Smooth muscle cell (in vitro differentiated cells): ENCODE results near the gene GRIN2C. TPM values are rescaled to one million over a fixed set of nuclear protein-coding genes. Genes with fewer than 3 reads are reported as not detected.
A peak's percentile ranks its signal among the peaks of the same experiment; 100 is the strongest.

ENCODE experiments used
- DNase-seq: peaks from one replicate; lab custom pipeline; 2025; ENCODE audit not compliant: unreplicated experiment; lab: John Stamatoyannopoulos, UW
- H2AFZ ChIP-seq: fragments of 200-600 bp; sonication (generic); 2 replicates; pipeline ENCODE4 v1.6.0; 2016; ENCODE audit warnings: antibody characterized with exemption, low read depth, mild to moderate bottlenecking
- H3F3A ChIP-seq: fragments of 200-600 bp; sonication (generic); 2 replicates; pipeline ENCODE4 v1.6.0; 2017; ENCODE audit warnings: antibody characterized with exemption, low read depth
- H3K27ac ChIP-seq: fragments of 200-600 bp; sonication (generic); 2 replicates; pipeline ENCODE4 v1.5.1; 2016; ENCODE audit warnings: low read depth, mild to moderate bottlenecking
- H3K27me3 ChIP-seq: fragments of 200-600 bp; sonication (generic); 2 replicates; pipeline ENCODE4 v1.6.1; 2016; ENCODE audit warnings: low read depth, mild to moderate bottlenecking
- H3K36me3 ChIP-seq: fragments of 200-600 bp; sonication (generic); 2 replicates; pipeline ENCODE4 v1.5.1; 2016; ENCODE audit warnings: low read depth
- H3K4me1 ChIP-seq: fragments of 200-600 bp; sonication (generic); 2 replicates; pipeline ENCODE4 v1.5.1; 2016; ENCODE audit warnings: low read depth
- H3K4me2 ChIP-seq: fragments of 200-600 bp; sonication (generic); 2 replicates; pipeline ENCODE4 v1.6.0; 2016; ENCODE audit warnings: mild to moderate bottlenecking
- H3K4me3 ChIP-seq: fragments of 200-600 bp; sonication (generic); 2 replicates; pipeline ENCODE4 v1.5.1; 2016; ENCODE audit warnings: mild to moderate bottlenecking
- H3K79me2 ChIP-seq: fragments of 200-600 bp; sonication (generic); 2 replicates; pipeline ENCODE4 v1.6.0; 2016; ENCODE audit warnings: low read depth, mild to moderate bottlenecking
- H3K9ac ChIP-seq: fragments of 200-600 bp; sonication (generic); 2 replicates; pipeline ENCODE4 v1.6.0; 2016; ENCODE audit warnings: low read depth
- H3K9me3 ChIP-seq: fragments of 200-600 bp; sonication (generic); replicated peaks from 2 replicates; pipeline ENCODE4 v1.5.1; 2016; ENCODE audit warnings: low read depth
- H4K20me1 ChIP-seq: fragments of 200-600 bp; sonication (generic); 2 replicates; pipeline ENCODE4 v1.6.0; 2016; ENCODE audit warnings: low read depth
- WGBS: methylation state at CpG from one replicate; pipeline ENCODE4 v1.1.7; 2016; ENCODE audit warnings: low lambda C conversion rate; 5-methylcytosine and 5-hydroxymethylcytosine counted together
- polyA plus RNA-seq: library from polyadenylated mRNA; unstranded; fragments of >200 nt; fragmentation: Nextera tagmentation; extraction: Ambion mirVana; gene quantifications from 2 replicates; pipeline ENCODE4 v1.2.1, GENCODE V29; 2016
- total RNA-seq: library from RNA; depleted of rRNA; stranded (reverse); fragments of >200 nt; gene quantifications from 2 replicates; pipeline ENCODE4 v1.2.3, GENCODE V29; 2014
- TF ChIP-seq, protein P1 (sequence below): fragments of 200-600 bp; sonication (generic); IDR thresholded peaks from 2 replicates; pipeline ENCODE4 v1.5.1; 2017; ENCODE audit warnings: borderline replicate concordance, mild to moderate bottlenecking, antibody characterized with exemption; ENCODE audit not compliant: insufficient read depth, poor library complexity, severe bottlenecking

GRIN2C gene
- total and polyA plus RNA-seq, 2 experiments from 2014 or later: 0.13 to 0.32 TPM

DNA sequence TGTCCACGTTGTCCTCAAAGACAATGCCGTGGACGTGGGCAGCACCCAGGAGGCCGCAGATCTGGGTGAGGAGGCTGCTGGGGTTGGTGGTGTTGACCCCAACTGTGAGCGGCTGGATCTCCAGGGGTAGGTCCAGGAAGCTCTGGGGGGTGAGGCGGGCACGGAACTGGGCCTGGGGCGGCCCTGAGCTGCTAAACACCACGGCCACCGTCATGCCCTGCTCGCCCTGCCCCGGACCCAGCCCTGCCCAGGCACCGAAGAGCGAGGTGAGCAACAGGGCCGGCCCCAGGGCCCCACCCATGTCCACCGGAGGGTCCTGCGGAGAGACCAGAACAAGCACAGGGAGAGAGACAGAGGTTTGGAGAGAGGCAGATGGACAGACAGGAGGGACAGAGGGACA is 4.9 kb downstream of the GRIN2C start:
- H3K9ac ChIP-seq: no peak overlapping the region
- no peaks in the 10 kb centered on the region for H3K9me3 ChIP-seq
- no peaks in the 10 kb centered on the region for H3F3A ChIP-seq
- no peak for DNase-seq
- no peaks in the 10 kb centered on the region for H3K36me3 ChIP-seq
- H2AFZ ChIP-seq: no peak overlapping the region
- no peak overlapping the region for H3K4me2 ChIP-seq
- no peak overlapping the region for H3K27ac ChIP-seq
- 88% methylated on average over 17 of the region's 17 CpGs for WGBS
- TF ChIP-seq, protein P1, sequence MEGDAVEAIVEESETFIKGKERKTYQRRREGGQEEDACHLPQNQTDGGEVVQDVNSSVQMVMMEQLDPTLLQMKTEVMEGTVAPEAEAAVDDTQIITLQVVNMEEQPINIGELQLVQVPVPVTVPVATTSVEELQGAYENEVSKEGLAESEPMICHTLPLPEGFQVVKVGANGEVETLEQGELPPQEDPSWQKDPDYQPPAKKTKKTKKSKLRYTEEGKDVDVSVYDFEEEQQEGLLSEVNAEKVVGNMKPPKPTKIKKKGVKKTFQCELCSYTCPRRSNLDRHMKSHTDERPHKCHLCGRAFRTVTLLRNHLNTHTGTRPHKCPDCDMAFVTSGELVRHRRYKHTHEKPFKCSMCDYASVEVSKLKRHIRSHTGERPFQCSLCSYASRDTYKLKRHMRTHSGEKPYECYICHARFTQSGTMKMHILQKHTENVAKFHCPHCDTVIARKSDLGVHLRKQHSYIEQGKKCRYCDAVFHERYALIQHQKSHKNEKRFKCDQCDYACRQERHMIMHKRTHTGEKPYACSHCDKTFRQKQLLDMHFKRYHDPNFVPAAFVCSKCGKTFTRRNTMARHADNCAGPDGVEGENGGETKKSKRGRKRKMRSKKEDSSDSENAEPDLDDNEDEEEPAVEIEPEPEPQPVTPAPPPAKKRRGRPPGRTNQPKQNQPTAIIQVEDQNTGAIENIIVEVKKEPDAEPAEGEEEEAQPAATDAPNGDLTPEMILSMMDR: no peak
- H3K79me2 ChIP-seq: no peaks in the 10 kb centered on the region
- peaks cover 7% of the 10 kb centered on the region for H3K4me1 ChIP-seq
- H3K4me3 ChIP-seq: no peak overlapping the region
- peaks cover 95% of the 10 kb centered on the region for H3K27me3 ChIP-seq
- no peaks in the 10 kb centered on the region for H4K20me1 ChIP-seq

DNA sequence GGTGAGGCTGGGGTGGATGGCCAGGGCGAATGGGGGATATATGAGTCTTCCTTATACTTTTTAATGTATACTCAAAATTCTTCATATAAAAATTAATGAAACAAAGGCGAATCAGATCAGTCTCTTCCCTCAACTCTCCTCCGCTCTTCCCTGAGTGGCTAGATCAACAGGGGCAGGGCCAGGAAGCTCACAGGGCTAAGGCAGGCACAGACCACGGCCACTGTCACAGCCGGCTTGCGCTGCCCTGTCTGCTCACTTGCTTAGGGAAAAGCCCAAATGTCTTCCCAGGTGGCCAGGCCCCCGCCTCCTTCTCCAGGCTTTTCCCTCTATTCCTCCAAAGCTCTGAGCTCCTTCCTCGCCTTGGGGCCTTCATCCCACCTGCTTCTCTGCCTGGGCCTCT is 6.0 kb downstream of the GRIN2C start:
- TF ChIP-seq, protein P1: no peak
- Histone ChIP-seq H3K36me3 (no peaks in the 10 kb centered on the region), H3K27me3 (peaks cover 91% of the 10 kb centered on the region), H2AFZ (no peak overlapping the region), H3K27ac (no peak overlapping the region), H4K20me1 (no peaks in the 10 kb centered on the region), H3K9ac (no peak overlapping the region), H3K9me3 (no peaks in the 10 kb centered on the region), H3K4me3 (no peak overlapping the region), H3F3A (no peaks in the 10 kb centered on the region), H3K4me1 (peaks cover 7% of the 10 kb centered on the region), H3K79me2 (no peaks in the 10 kb centered on the region), H3K4me2 (no peak overlapping the region)
- 90% methylated on average over 8 of the region's 8 CpGs for WGBS
- no peak for DNase-seq

DNA sequence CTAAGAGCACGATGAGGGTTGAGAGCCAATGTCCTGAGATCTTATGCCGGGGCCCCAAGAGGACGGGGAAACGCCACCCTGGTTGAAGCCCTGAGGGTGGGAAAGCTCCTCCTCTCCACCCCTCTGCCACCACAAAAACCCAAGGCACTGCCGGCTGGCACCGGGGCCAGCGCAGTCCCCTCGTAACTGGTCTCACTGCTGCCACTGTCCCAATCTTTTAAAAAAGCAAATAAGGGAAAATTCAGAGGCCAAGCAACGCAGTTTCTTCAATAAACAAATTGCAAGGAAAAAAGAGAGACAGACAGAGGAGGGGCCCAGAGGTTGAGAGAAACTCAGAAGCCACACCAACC is 6.7 kb downstream of the GRIN2C start:
- 32% methylated on average over 9 of the region's 9 CpGs for WGBS
- no peaks in the 10 kb centered on the region for H4K20me1 ChIP-seq
- H2AFZ ChIP-seq: no peak overlapping the region
- H3K4me3 ChIP-seq: no peak overlapping the region
- no peaks in the 10 kb centered on the region for H3K9me3 ChIP-seq
- H3K79me2 ChIP-seq: no peaks in the 10 kb centered on the region
- H3K36me3 ChIP-seq: no peaks in the 10 kb centered on the region
- peaks cover 88% of the 10 kb centered on the region for H3K27me3 ChIP-seq
- peak overlapping the region; percentile 75 for H3K4me2 ChIP-seq
- H3K9ac ChIP-seq: no peak overlapping the region
- no peak overlapping the region for H3K27ac ChIP-seq
- peaks cover 7% of the 10 kb centered on the region for H3K4me1 ChIP-seq
- TF ChIP-seq, protein P1: no peak
- no peak for DNase-seq
- no peaks in the 10 kb centered on the region for H3F3A ChIP-seq

DNA sequence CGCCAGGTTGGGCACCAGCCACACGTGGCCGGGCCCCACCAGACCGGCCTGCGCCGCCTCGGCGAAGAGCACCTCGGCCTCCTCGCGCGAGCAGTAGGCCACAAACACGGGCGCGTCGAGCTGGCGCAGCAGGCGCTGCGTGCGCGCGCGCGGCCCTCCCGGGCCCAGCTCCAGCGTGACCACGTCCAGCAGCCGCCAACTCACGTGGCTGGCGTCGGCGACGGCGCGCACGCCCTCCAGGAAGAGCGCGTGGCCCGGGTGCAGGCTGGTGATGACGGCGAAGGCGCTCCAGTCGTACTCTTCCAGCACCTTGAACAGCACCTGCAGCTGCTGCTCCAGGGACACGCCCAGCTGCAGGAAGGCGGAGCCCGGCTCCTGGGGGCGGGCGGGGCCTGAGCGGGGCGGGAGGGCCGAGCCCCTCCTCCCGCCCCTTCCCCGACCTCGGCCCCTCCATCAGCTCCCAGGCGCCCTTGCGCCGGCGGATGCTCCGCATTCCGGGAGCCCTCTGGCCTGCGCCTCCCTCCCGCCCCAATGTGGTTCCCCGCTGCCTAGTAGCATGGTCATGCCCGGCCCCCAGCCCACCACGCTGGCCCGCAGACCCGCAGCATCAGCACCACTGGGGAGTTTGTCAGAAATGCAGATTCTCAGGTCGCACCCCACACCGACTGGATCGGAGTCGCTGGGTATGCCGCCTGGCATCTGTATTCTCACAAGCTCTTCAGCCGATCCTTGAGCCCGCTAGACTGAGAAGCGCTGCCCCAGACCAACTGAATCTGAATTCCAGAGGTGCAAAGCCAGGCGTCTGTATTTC is 7.2 kb downstream of the GRIN2C start:
- no peak overlapping the region for H3K9ac ChIP-seq
- no peak overlapping the region for H2AFZ ChIP-seq
- H3K79me2 ChIP-seq: no peaks in the 10 kb centered on the region
- peaks cover 82% of the 10 kb centered on the region for H3K27me3 ChIP-seq
- TF ChIP-seq, protein P1: no peak
- no peaks in the 10 kb centered on the region for H3K9me3 ChIP-seq
- no peaks in the 10 kb centered on the region for H3F3A ChIP-seq
- peaks cover 7% of the 10 kb centered on the region for H3K4me1 ChIP-seq
- no peaks in the 10 kb centered on the region for H3K36me3 ChIP-seq
- H4K20me1 ChIP-seq: no peaks in the 10 kb centered on the region
- WGBS: 18% methylated on average over 58 of the region's 76 CpGs
- no peak overlapping the region for H3K27ac ChIP-seq
- peak overlapping the region; percentile 75 for H3K4me2 ChIP-seq
- no peak overlapping the region for H3K4me3 ChIP-seq
- DNase-seq: no peak
